Chondrocyte (in vitro differentiated cells): ENCODE results near the gene CAPN7. TPM values are rescaled to one million over a fixed set of nuclear protein-coding genes. Genes with fewer than 3 reads are reported as not detected.
"Not testable (repeated sequence)": the region's sequence is repeated elsewhere in the genome, so short reads cannot be mapped to it uniquely, and the experiment has no call there.

ENCODE experiments used
- DNase-seq: peaks from one replicate; pipeline ENCODE4 v3.0.0; 2021; ENCODE audit warnings: mixed read lengths, low spot score
- H3K27ac Mint-ChIP-seq: one replicate; pipeline ENCODE4 v1.8.0; 2021; ENCODE audit warnings: mild to moderate bottlenecking, moderate library complexity, mixed read lengths; ENCODE audit not compliant: unreplicated experiment
- H3K27me3 Mint-ChIP-seq: 2 replicates; pipeline ENCODE4 v1.8.0; 2021; ENCODE audit warnings: low read depth, mixed read lengths
- H3K36me3 Mint-ChIP-seq: 2 replicates; pipeline ENCODE4 v1.8.0; 2021; ENCODE audit warnings: low read depth, mixed read lengths
- H3K4me1 Mint-ChIP-seq: 2 replicates; pipeline ENCODE4 v1.8.0; 2021; ENCODE audit warnings: low read depth, mild to moderate bottlenecking, mixed read lengths
- H3K4me3 Mint-ChIP-seq: one replicate; pipeline ENCODE4 v1.8.0; 2021; ENCODE audit warnings: mild to moderate bottlenecking, moderate library complexity, mixed read lengths; ENCODE audit not compliant: unreplicated experiment
- H3K9me3 Mint-ChIP-seq: 2 replicates; pipeline ENCODE4 v1.8.0; 2021; ENCODE audit warnings: low read depth, mixed read lengths
- CTCF ChIP-seq: fragments of 200-600 bp; sonication (generic); IDR thresholded peaks from 2 replicates; pipeline ENCODE4 v1.5.0; 2021; ENCODE audit warnings: antibody characterized with exemption, mild to moderate bottlenecking, moderate library complexity
- total RNA-seq: library from RNA; stranded (reverse); gene quantifications from 3 replicates; pipeline ENCODE4 v1.2.1, GENCODE V29; 2021

Gene CAPN7
- total RNA-seq, 1 donor from 2014 or later, result 47.2 TPM

- Mint-ChIP-seq H3K4me3 (no peak overlapping the region), H3K27ac (no peak overlapping the region), H3K36me3 (no peaks in the 10 kb centered on the region), H3K27me3 (peaks cover 17% of the 10 kb centered on the region), H3K9me3 (no peaks in the 10 kb centered on the region), H3K4me1 (peaks cover 4% of the 10 kb centered on the region)
- no peak for TF ChIP-seq CTCF
- no peak for DNase-seq
Observed at GRCh38 chr3:15164340-15164739, 41.7 kb upstream of the CAPN7 start.

GRCh38 chr3:15165061-15165460 lies 41.0 kb upstream of the CAPN7 start:
- DNase-seq, result no peak
- Mint-ChIP-seq H3K36me3 (no peaks in the 10 kb centered on the region), H3K4me1 (peaks cover 4% of the 10 kb centered on the region), H3K27ac (no peak overlapping the region), H3K4me3 (no peak overlapping the region), H3K9me3 (no peaks in the 10 kb centered on the region), H3K27me3 (peaks cover 23% of the 10 kb centered on the region)
- no peak for TF ChIP-seq CTCF

GRCh38 chr3:15166391-15166790 lies 39.7 kb upstream of the CAPN7 start:
- H3K4me1 Mint-ChIP-seq, DNase-seq, H3K36me3 Mint-ChIP-seq, H3K27ac Mint-ChIP-seq, H3K9me3 Mint-ChIP-seq, H3K4me3 Mint-ChIP-seq: not testable (repeated sequence)
- H3K27me3 Mint-ChIP-seq, result peaks cover 30% of the 10 kb centered on the region

GRCh38 chr3:15171096-15171495 lies 35.0 kb upstream of the CAPN7 start:
- H3K36me3 Mint-ChIP-seq, result no peaks in the 10 kb centered on the region
- peaks cover 66% of the 10 kb centered on the region for H3K27me3 Mint-ChIP-seq
- H3K4me1 Mint-ChIP-seq, result no peaks in the 10 kb centered on the region
- H3K27ac Mint-ChIP-seq, result no peak overlapping the region
- H3K9me3 Mint-ChIP-seq, result peaks cover 8% of the 10 kb centered on the region
- TF ChIP-seq CTCF, result no peak
- no peak overlapping the region for H3K4me3 Mint-ChIP-seq
- DNase-seq, result no peak

GRCh38 chr3:15172806-15173205 lies 33.2 kb upstream of the CAPN7 start:
- Mint-ChIP-seq H3K9me3 (peaks cover 8% of the 10 kb centered on the region), H3K4me3 (no peak overlapping the region), H3K4me1 (no peaks in the 10 kb centered on the region), H3K27ac (no peak overlapping the region), H3K36me3 (no peaks in the 10 kb centered on the region), H3K27me3 (peaks cover 63% of the 10 kb centered on the region)
- DNase-seq, result no peak
- no peak for TF ChIP-seq CTCF

- Mint-ChIP-seq H3K4me3 (no peak overlapping the region), H3K36me3 (no peaks in the 10 kb centered on the region), H3K27me3 (peaks cover 69% of the 10 kb centered on the region), H3K9me3 (peaks cover 8% of the 10 kb centered on the region), H3K4me1 (no peaks in the 10 kb centered on the region), H3K27ac (no peak overlapping the region)
- DNase-seq, result no peak
- TF ChIP-seq CTCF, result no peak
Observed at GRCh38 chr3:15174953-15175352, 31.1 kb upstream of the CAPN7 start.
